ENCODE measurements around the gene SLC18A3.

Gene SLC18A3

GRCh38 chr10:49595003-49595712 is 15.0 kb upstream of the SLC18A3 start:
- H3K4me3 ChIP-seq (ENCODE audit: low read depth, low read length) = no peak overlapping the region
- no peak for DNase-seq (ENCODE audit: low read depth)
- TF ChIP-seq CTCF (IDR thresholded peaks at IDR 0.05; ENCODE audit: control insufficient read depth, extremely low read depth, insufficient read depth) = no peak

- DNase-seq (ENCODE audit: low read depth) = no peak
- no peak overlapping the region for H3K4me3 ChIP-seq (ENCODE audit: low read depth, low read length)
- TF ChIP-seq CTCF (IDR thresholded peaks at IDR 0.05; ENCODE audit: control insufficient read depth, extremely low read depth, insufficient read depth) = no peak
Observed at GRCh38 chr10:49595713-49596492, 14.2 kb upstream of the SLC18A3 start.

GRCh38 chr10:49596493-49596809 is 13.7 kb upstream of the SLC18A3 start:
- no peak for TF ChIP-seq CTCF (IDR thresholded peaks at IDR 0.05; ENCODE audit: control insufficient read depth, extremely low read depth, insufficient read depth)
- H3K4me3 ChIP-seq (ENCODE audit: low read depth, low read length) = no peak overlapping the region
- no peak for DNase-seq (ENCODE audit: low read depth)

- no peak for DNase-seq (ENCODE audit: low read depth)
- H3K4me3 ChIP-seq (ENCODE audit: low read depth, low read length) = no peak overlapping the region
- TF ChIP-seq CTCF (IDR thresholded peaks at IDR 0.05; ENCODE audit: control insufficient read depth, extremely low read depth, insufficient read depth) = no peak
Observed at GRCh38 chr10:49596836-49597235, 13.3 kb upstream of the SLC18A3 start.

- no peak for TF ChIP-seq CTCF (IDR thresholded peaks at IDR 0.05; ENCODE audit: control insufficient read depth, extremely low read depth, insufficient read depth)
- no peak for DNase-seq (ENCODE audit: low read depth)
- no peak overlapping the region for H3K4me3 ChIP-seq (ENCODE audit: low read depth, low read length)
Observed at GRCh38 chr10:49597426-49598163, 12.5 kb upstream of the SLC18A3 start.

- H3K4me3 ChIP-seq (ENCODE audit: low read depth, low read length) = no peak overlapping the region
- TF ChIP-seq CTCF (IDR thresholded peaks at IDR 0.05; ENCODE audit: control insufficient read depth, extremely low read depth, insufficient read depth) = no peak
- no peak for DNase-seq (ENCODE audit: low read depth)
Observed at GRCh38 chr10:49598164-49598856, 11.8 kb upstream of the SLC18A3 start.

Measured in LNCaP clone FGC (cell line).